KMS-11 (cell line): ENCODE measurements around the gene USP10.
"Not testable (repeated sequence)": the region's sequence is repeated elsewhere in the genome, so short reads cannot be mapped to it uniquely, and the experiment has no call there.

Experiments
- H2AFZ ChIP-seq: fragments of 200-600 bp; sonication (generic); 2 replicates; pipeline ENCODE4 v1.6.1; 2016; ENCODE audit warnings: antibody characterized with exemption, mixed run types, low read depth
- H3K27ac ChIP-seq: fragments of 200-600 bp; sonication (generic); 2 replicates; pipeline ENCODE4 v1.6.1; 2016; ENCODE audit warnings: mild to moderate bottlenecking, mixed run types
- H3K27me3 ChIP-seq: fragments of 200-600 bp; sonication (generic); 2 replicates; pipeline ENCODE4 v1.6.1; 2017; ENCODE audit warnings: mild to moderate bottlenecking, low read depth, mixed run types, moderate library complexity; ENCODE audit not compliant: insufficient read depth
- H3K36me3 ChIP-seq: fragments of 200-600 bp; sonication (generic); 2 replicates; pipeline ENCODE4 v1.6.1; 2017; ENCODE audit warnings: mild to moderate bottlenecking, mixed run types; ENCODE audit not compliant: insufficient read depth
- H3K4me1 ChIP-seq: fragments of 200-600 bp; sonication (generic); 2 replicates; pipeline ENCODE4 v1.6.1; 2016; ENCODE audit warnings: mild to moderate bottlenecking, low read depth, mixed run types; ENCODE audit not compliant: poor library complexity, severe bottlenecking
- H3K4me2 ChIP-seq: fragments of 200-600 bp; sonication (generic); 2 replicates; pipeline ENCODE4 v1.7.0; 2016; ENCODE audit warnings: mild to moderate bottlenecking, mixed run types
- H3K4me3 ChIP-seq: fragments of 200-600 bp; sonication (generic); IDR thresholded peaks from 2 replicates; pipeline ENCODE4 v1.6.1; 2017; ENCODE audit warnings: low read depth, low read length, mixed read lengths; ENCODE audit not compliant: insufficient read depth
- H3K79me2 ChIP-seq: fragments of 200-600 bp; sonication (generic); 2 replicates; pipeline ENCODE4 v1.6.1; 2016; ENCODE audit warnings: low read depth, mixed run types; ENCODE audit not compliant: insufficient read depth
- H3K9ac ChIP-seq: fragments of 200-600 bp; sonication (generic); 2 replicates; pipeline ENCODE4 v1.6.1; 2016; ENCODE audit warnings: mild to moderate bottlenecking, mixed run types
- H4K20me1 ChIP-seq: fragments of 200-600 bp; sonication (generic); 2 replicates; pipeline ENCODE4 v1.6.1; 2016; ENCODE audit warnings: mild to moderate bottlenecking, mixed run types; ENCODE audit not compliant: insufficient read depth
- TF ChIP-seq, protein P1 (sequence below): fragments of 200-600 bp; sonication (generic); conservative IDR thresholded peaks from 2 replicates; pipeline ENCODE4 v1.6.1; 2017; ENCODE audit warnings: low read depth, mild to moderate bottlenecking, antibody characterized with exemption, low read length, moderate library complexity, mixed read lengths

The USP10 gene

DNA sequence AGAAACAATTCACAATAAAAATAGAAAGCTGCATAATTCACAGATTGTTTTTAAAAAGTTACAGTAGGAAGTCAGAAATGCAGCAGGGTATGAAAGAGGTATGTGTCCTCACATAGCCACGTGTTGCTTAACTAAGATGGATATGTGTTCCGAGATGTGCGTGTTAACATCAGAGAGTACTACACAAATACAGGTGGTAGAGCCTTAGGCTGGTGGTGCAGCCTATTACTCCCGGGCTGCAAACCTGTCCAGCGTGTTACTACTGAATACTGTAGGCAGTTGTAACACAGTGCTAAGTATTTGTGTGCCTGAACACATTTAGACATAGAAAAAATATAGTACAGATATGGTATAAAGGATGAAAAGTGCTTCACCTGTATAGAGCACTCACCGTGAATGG is 46.4 kb downstream of the USP10 start:
- TF ChIP-seq, protein P1, sequence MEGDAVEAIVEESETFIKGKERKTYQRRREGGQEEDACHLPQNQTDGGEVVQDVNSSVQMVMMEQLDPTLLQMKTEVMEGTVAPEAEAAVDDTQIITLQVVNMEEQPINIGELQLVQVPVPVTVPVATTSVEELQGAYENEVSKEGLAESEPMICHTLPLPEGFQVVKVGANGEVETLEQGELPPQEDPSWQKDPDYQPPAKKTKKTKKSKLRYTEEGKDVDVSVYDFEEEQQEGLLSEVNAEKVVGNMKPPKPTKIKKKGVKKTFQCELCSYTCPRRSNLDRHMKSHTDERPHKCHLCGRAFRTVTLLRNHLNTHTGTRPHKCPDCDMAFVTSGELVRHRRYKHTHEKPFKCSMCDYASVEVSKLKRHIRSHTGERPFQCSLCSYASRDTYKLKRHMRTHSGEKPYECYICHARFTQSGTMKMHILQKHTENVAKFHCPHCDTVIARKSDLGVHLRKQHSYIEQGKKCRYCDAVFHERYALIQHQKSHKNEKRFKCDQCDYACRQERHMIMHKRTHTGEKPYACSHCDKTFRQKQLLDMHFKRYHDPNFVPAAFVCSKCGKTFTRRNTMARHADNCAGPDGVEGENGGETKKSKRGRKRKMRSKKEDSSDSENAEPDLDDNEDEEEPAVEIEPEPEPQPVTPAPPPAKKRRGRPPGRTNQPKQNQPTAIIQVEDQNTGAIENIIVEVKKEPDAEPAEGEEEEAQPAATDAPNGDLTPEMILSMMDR = no peak
- Histone ChIP-seq H3K9ac (no peak overlapping the region), H3K79me2 (peaks cover 59% of the 10 kb centered on the region; the same call in 1 of the 2 replicates), H3K4me1 (peaks cover 40% of the 10 kb centered on the region), H3K27ac (no peak overlapping the region), H3K4me3 (no peak overlapping the region), H3K36me3 (no peaks in the 10 kb centered on the region; the same call in 1 of the 2 replicates), H3K27me3 (no peaks in the 10 kb centered on the region), H2AFZ (no peak overlapping the region), H4K20me1 (peaks cover 7% of the 10 kb centered on the region; the same call in 1 of the 2 replicates), H3K4me2 (no peak overlapping the region)

- Histone ChIP-seq H3K9ac (no peak overlapping the region), H3K4me1 (peaks cover 45% of the 10 kb centered on the region), H3K79me2 (peaks cover 55% of the 10 kb centered on the region; the same call in 1 of the 2 replicates), H3K4me3 (no peak overlapping the region), H2AFZ (no peak overlapping the region), H3K4me2 (no peak overlapping the region), H3K27ac (no peak overlapping the region), H4K20me1 (peaks cover 7% of the 10 kb centered on the region; the same call in 1 of the 2 replicates), H3K36me3 (no peaks in the 10 kb centered on the region; the same call in 1 of the 2 replicates), H3K27me3 (no peaks in the 10 kb centered on the region)
- TF ChIP-seq, protein P1 = 0 out of 2 replicates have a peak, but pooled peaks have one; percentile 16
Observed at GRCh38 chr16:84746875-84747274, 47.1 kb downstream of the USP10 start.

- not testable (repeated sequence) for H3K27ac ChIP-seq, H2AFZ ChIP-seq, H3K4me3 ChIP-seq, H3K4me2 ChIP-seq, H3K27me3 ChIP-seq, H3K36me3 ChIP-seq, H3K9ac ChIP-seq
- peaks cover 14% of the 10 kb centered on the region for H4K20me1 ChIP-seq
- H3K4me1 ChIP-seq = peaks cover 52% of the 10 kb centered on the region
- H3K79me2 ChIP-seq = peaks cover 53% of the 10 kb centered on the region; the same call in 1 of the 2 replicates
Observed at GRCh38 chr16:84748247-84748646, 48.4 kb downstream of the USP10 start.

GRCh38 chr16:84749072-84749471 is 49.3 kb downstream of the USP10 start:
- TF ChIP-seq, protein P1 = no peak
- Histone ChIP-seq H3K4me2 (no peak overlapping the region), H3K27me3 (no peaks in the 10 kb centered on the region), H4K20me1 (peaks cover 22% of the 10 kb centered on the region), H3K27ac (no peak overlapping the region), H3K9ac (no peak overlapping the region), H3K4me3 (no peak overlapping the region), H3K36me3 (no peaks in the 10 kb centered on the region; the same call in 1 of the 2 replicates), H2AFZ (no peak overlapping the region), H3K79me2 (peaks cover 48% of the 10 kb centered on the region; the same call in 1 of the 2 replicates), H3K4me1 (peaks cover 60% of the 10 kb centered on the region)

DNA sequence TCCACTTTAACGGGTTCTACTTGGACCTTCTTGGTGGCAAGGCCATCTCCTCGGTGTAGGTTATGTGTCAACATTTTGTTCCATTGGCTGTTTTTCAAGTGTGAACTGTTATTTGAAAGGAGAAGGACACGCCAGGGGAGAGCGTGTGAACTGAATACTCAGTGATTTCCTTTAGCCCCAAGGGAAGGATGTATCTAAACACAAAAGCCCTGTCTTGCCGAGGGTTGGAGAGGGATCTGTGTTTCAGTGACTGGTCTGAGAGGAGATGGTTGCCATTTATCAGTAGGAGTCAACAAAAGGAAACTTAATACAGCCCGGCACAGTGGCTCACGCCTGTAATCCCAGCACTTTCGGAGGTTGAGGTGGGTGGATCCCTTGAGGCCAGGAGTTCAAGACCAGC is 50.0 kb downstream of the USP10 start:
- TF ChIP-seq, protein P1 = no peak
- Histone ChIP-seq H3K9ac (no peak overlapping the region), H3K4me1 (peaks cover 68% of the 10 kb centered on the region), H2AFZ (no peak overlapping the region), H3K36me3 (no peaks in the 10 kb centered on the region; the same call in 1 of the 2 replicates), H3K79me2 (peaks cover 48% of the 10 kb centered on the region; the same call in 1 of the 2 replicates), H3K27ac (no peak overlapping the region), H3K27me3 (no peaks in the 10 kb centered on the region), H4K20me1 (peaks cover 29% of the 10 kb centered on the region), H3K4me2 (no peak overlapping the region), H3K4me3 (no peak overlapping the region)
